Body of pancreas (tissue), 4 donors: ENCODE results near the gene IP6K3. TPM values are rescaled to one million over a fixed set of nuclear protein-coding genes. Genes with fewer than 3 reads are reported as not detected.

ENCODE experiments used
- ATAC-seq: fragments of 150-250 bp; one replicate; pipeline ENCODE4 v1.9.1; 2016
- DNase-seq, 4 donors: peaks; one replicate each; pipeline ENCODE4 v3.0.0-alpha.2; 2019
- H3K27ac ChIP-seq, 4 donors: fragments of 200-600 bp; sonication (generic); 1 replicate in 3 of 4; 2 replicates in 1 of 4; pipeline versions ENCODE4 v1.5.1 to v1.6.1; 2016 to 2019; ENCODE audit warnings: mild to moderate bottlenecking in 1 of 4, mixed read lengths in 1 of 4, moderate library complexity in 1 of 4
- H3K27me3 ChIP-seq, 2 donors: fragments of 200-600 bp; sonication (generic); one replicate each; pipeline ENCODE4 v1.6.0; 2016; ENCODE audit warnings: mild to moderate bottlenecking in 1 of 2
- H3K36me3 ChIP-seq, 2 donors: fragments of 200-600 bp; sonication (generic); replicated peaks in 1 of 2; 2 replicates each; pipeline ENCODE4 v1.5.1; 2016; ENCODE audit warnings: low read depth in 2 of 2; ENCODE audit not compliant: insufficient read depth in 1 of 2
- H3K4me1 ChIP-seq: fragments of 200-600 bp; sonication (generic); one replicate; pipeline ENCODE4 v1.6.0; 2016
- H3K4me3 ChIP-seq, 2 donors: fragments of 200-600 bp; sonication (generic); 1 replicate in 1 of 2; 2 replicates in 1 of 2; pipeline ENCODE4 v1.5.1; 2016 to 2019
- H3K9me3 ChIP-seq, 3 donors: fragments of 200-600 bp; sonication (generic); 1 replicate in 2 of 3; 2 replicates in 1 of 3; pipeline ENCODE4 v1.5.1; 2016
- CTCF ChIP-seq, 7 experiments: fragments of 450-650 bp in 4 of 7; fragments of 200-600 bp in 3 of 7; sonication (generic) in 3 of 7; IDR thresholded peaks; one replicate each; pipeline ENCODE4 v1.5.1; 2016 to 2019; ENCODE audit warnings: antibody characterized with exemption in 7 of 7
- POLR2A ChIP-seq, 3 donors: fragments of 450-650 bp; IDR thresholded peaks; one replicate each; pipeline ENCODE4 v1.6.1; 2016; ENCODE audit warnings: antibody characterized with exemption in 3 of 3, mild to moderate bottlenecking in 2 of 3
- WGBS, 2 donors: methylation state at CpG; one replicate each; pipeline ENCODE4 v1.1.5; 2017; 5-methylcytosine and 5-hydroxymethylcytosine counted together
- intact Hi-C: fragments of 100-400 bp; cut with DNase I; formaldehyde crosslinking; loops from one replicate; pipeline ENCODE4 v1.15.1; 2023
- total RNA-seq, 2 donors: library from RNA; depleted of rRNA; stranded (reverse); fragments of >200 nt; gene quantifications; one replicate each; pipeline ENCODE4 v1.1.0, GENCODE V29; 2016

Gene IP6K3
- total RNA-seq, 2 donors from 2014 or later: not detected

- intact Hi-C loops: no loop called here
- H3K27me3 ChIP-seq: no peaks in the 10 kb centered on the region
- H3K4me1 ChIP-seq: peaks cover 9% of the 10 kb centered on the region
- H3K9me3 ChIP-seq: no peaks in the 10 kb centered on the region
- no peak overlapping the region for H3K27ac ChIP-seq
- H3K4me3 ChIP-seq: no peak overlapping the region
- no peaks in the 10 kb centered on the region for H3K36me3 ChIP-seq
- DNase-seq (no peak), ATAC-seq (no peak)
- 52 to 54% methylated on average over 7 of the region's 7 CpGs for WGBS, 2 donors
- TF ChIP-seq POLR2A (IDR thresholded peaks at IDR 0.05): no peak
Observed at GRCh38 chr6:33758815-33759216, 12.1 kb upstream of the IP6K3 start.

- H3K36me3 ChIP-seq: no peaks in the 10 kb centered on the region
- intact Hi-C loops: no loop called here
- H3K4me3 ChIP-seq: no peak overlapping the region
- 84 to 86% methylated on average over 10 of the region's 10 CpGs for WGBS, 2 donors
- no peak for TF ChIP-seq CTCF (IDR thresholded peaks at IDR 0.05)
- TF ChIP-seq POLR2A (IDR thresholded peaks at IDR 0.05): no peak
- no peak overlapping the region for H3K27ac ChIP-seq
- DNase-seq (no peak), ATAC-seq (no peak)
- H3K27me3 ChIP-seq: no peaks in the 10 kb centered on the region
- H3K4me1 ChIP-seq: peaks cover 9% of the 10 kb centered on the region
- no peaks in the 10 kb centered on the region for H3K9me3 ChIP-seq
Observed at GRCh38 chr6:33757906-33758305, 11.2 kb upstream of the IP6K3 start.

- intact Hi-C loops: no loop called here
- Histone ChIP-seq H3K27ac (no peak overlapping the region), H3K27me3 (no peaks in the 10 kb centered on the region), H3K4me3 (no peak overlapping the region), H3K4me1 (peaks cover 6% of the 10 kb centered on the region), H3K36me3 (no peaks in the 10 kb centered on the region), H3K9me3 (no peaks in the 10 kb centered on the region)
- TF ChIP-seq POLR2A (IDR thresholded peaks at IDR 0.05) (no peak), CTCF (IDR thresholded peaks at IDR 0.05) (no peak)
- 65 to 73% methylated on average over 3 of the region's 3 CpGs for WGBS, 2 donors
- no peak for DNase-seq
- ATAC-seq: no peak
Observed at GRCh38 chr6:33757113-33757512, 10.4 kb upstream of the IP6K3 start.

GRCh38 chr6:33756211-33756954 is 9.7 kb upstream of the IP6K3 start:
- intact Hi-C loops: no loop called here
- H3K27me3 ChIP-seq: no peaks in the 10 kb centered on the region
- no peak for TF ChIP-seq CTCF (IDR thresholded peaks at IDR 0.05)
- no peak for TF ChIP-seq POLR2A (IDR thresholded peaks at IDR 0.05)
- no peaks in the 10 kb centered on the region for H3K36me3 ChIP-seq
- 73 to 79% methylated on average over 12 of the region's 12 CpGs for WGBS, 2 donors
- ATAC-seq (no peak), DNase-seq (no peak)
- no peak overlapping the region for H3K27ac ChIP-seq
- no peaks in the 10 kb centered on the region for H3K4me1 ChIP-seq
- H3K9me3 ChIP-seq: no peaks in the 10 kb centered on the region
- H3K4me3 ChIP-seq: no peak overlapping the region

GRCh38 chr6:33755070-33755869 is 8.6 kb upstream of the IP6K3 start:
- intact Hi-C loops: no loop called here
- no peaks in the 10 kb centered on the region for H3K4me1 ChIP-seq
- no peaks in the 10 kb centered on the region for H3K9me3 ChIP-seq
- no peak overlapping the region for H3K4me3 ChIP-seq
- no peak overlapping the region for H3K27ac ChIP-seq
- no peaks in the 10 kb centered on the region for H3K36me3 ChIP-seq
- DNase-seq (no peak), ATAC-seq (no peak)
- 80% methylated on average over 10 to 13 of the region's 13 CpGs for WGBS, 2 donors
- TF ChIP-seq POLR2A (IDR thresholded peaks at IDR 0.05) (no peak), CTCF (IDR thresholded peaks at IDR 0.05) (no peak)
- H3K27me3 ChIP-seq: no peaks in the 10 kb centered on the region
